GM18951 (cell line): ENCODE data around the gene ITPKB.
"Not testable (repeated sequence)": the region's sequence is repeated elsewhere in the genome, so short reads cannot be mapped to it uniquely, and the experiment has no call there.

Experiments
- POLR2A ChIP-seq: IDR thresholded peaks from 4 replicates; pipeline ENCODE4 v1.6.1; 2011; ENCODE audit warnings: mild to moderate bottlenecking; ENCODE audit not compliant: insufficient read length, insufficient read depth; ENCODE audit errors: extremely low read depth
- in situ Hi-C: fragments of 300-500 bp; cut with MboI; formaldehyde crosslinking; loops from one replicate; pipeline ENCODE4 v1.12.0; 2022; ENCODE audit warnings: low sequenced_read_pairs, mixed read lengths, inconsistent platforms; ENCODE audit not compliant: unreplicated experiment

The ITPKB gene

GRCh38 chr1:226772446-226773139, 33.5 kb upstream of the ITPKB start:
- no peak for TF ChIP-seq POLR2A
- in situ Hi-C loops, result no loop called here

- in situ Hi-C loops, result not testable (repeated sequence)
These were observed 28.1 kb upstream of the ITPKB start for GRCh38 chr1:226767170-226767569.

GRCh38 chr1:226766565-226766964, 27.5 kb upstream of the ITPKB start:
- TF ChIP-seq POLR2A, result no peak
- in situ Hi-C loops, result no loop called here

GRCh38 chr1:226764533-226764932, 25.5 kb upstream of the ITPKB start:
- TF ChIP-seq POLR2A, result no peak
- in situ Hi-C loops, result no loop called here

GRCh38 chr1:226763905-226764264, 24.8 kb upstream of the ITPKB start:
- in situ Hi-C loops, result no loop called here
- TF ChIP-seq POLR2A, result no peak

GRCh38 chr1:226762988-226763904, 24.2 kb upstream of the ITPKB start:
- TF ChIP-seq POLR2A, result no peak

GRCh38 chr1:226762055-226762454, 23.0 kb upstream of the ITPKB start:
- in situ Hi-C loops, result no loop called here
- TF ChIP-seq POLR2A, result no peak

More at GRCh38 chr1:226762988-226763904, 24.2 kb upstream of the ITPKB start:
- in situ Hi-C loops, result no loop called here

GRCh38 chr1:226761322-226761721, 22.2 kb upstream of the ITPKB start:
- in situ Hi-C loops, result no loop called here
- no peak for TF ChIP-seq POLR2A

- no peak for TF ChIP-seq POLR2A
- in situ Hi-C loops, result no loop called here
These were observed 15.9 kb upstream of the ITPKB start for GRCh38 chr1:226754793-226755533.

GRCh38 chr1:226754097-226754496, 15.0 kb upstream of the ITPKB start:
- no peak for TF ChIP-seq POLR2A
- in situ Hi-C loops, result no loop called here

- no peak for TF ChIP-seq POLR2A
- in situ Hi-C loops, result no loop called here
These were observed 12.6 kb upstream of the ITPKB start for GRCh38 chr1:226751703-226752102.

GRCh38 chr1:226751214-226751613, 12.1 kb upstream of the ITPKB start:
- no peak for TF ChIP-seq POLR2A
- in situ Hi-C loops, result no loop called here

GRCh38 chr1:226749467-226749866, 10.4 kb upstream of the ITPKB start:
- no peak for TF ChIP-seq POLR2A
- in situ Hi-C loops, result no loop called here
